Ramos (cell line): ENCODE results near the gene NCAM2.

Experiments used
- in situ Hi-C: fragments of 300-500 bp; cut with MboI; formaldehyde crosslinking; loops from one replicate; pipeline ENCODE4 v1.14.3; 2022; ENCODE audit warnings: low sequenced_read_pairs; ENCODE audit not compliant: unreplicated experiment

The NCAM2 gene

GRCh38 chr21:21019681-21020080 is 21.5 kb downstream of the NCAM2 start:
- in situ Hi-C loops, result loop anchor here (25.0 kb wide), 1 partner anchor 1768 kb away; no protein-coding TSS in a partner anchor

GRCh38 chr21:21025742-21026141 is 27.5 kb downstream of the NCAM2 start:
- in situ Hi-C loops, result no loop called here

GRCh38 chr21:21028275-21028820 is 30.1 kb downstream of the NCAM2 start:
- in situ Hi-C loops, result no loop called here

- in situ Hi-C loops, result no loop called here
These were observed 31.0 kb downstream of the NCAM2 start for GRCh38 chr21:21029164-21029563.

- in situ Hi-C loops, result no loop called here
These were observed 32.1 kb downstream of the NCAM2 start for GRCh38 chr21:21030311-21030710.

GRCh38 chr21:21034036-21034435 is 35.8 kb downstream of the NCAM2 start:
- in situ Hi-C loops, result no loop called here

GRCh38 chr21:21039624-21040170 is 41.5 kb downstream of the NCAM2 start:
- in situ Hi-C loops, result no loop called here

GRCh38 chr21:21045518-21045917 is 47.3 kb downstream of the NCAM2 start:
- in situ Hi-C loops, result no loop called here

GRCh38 chr21:21046063-21046462 is 47.9 kb downstream of the NCAM2 start:
- in situ Hi-C loops, result no loop called here

GRCh38 chr21:21051109-21052055 is 53.2 kb downstream of the NCAM2 start:
- in situ Hi-C loops, result no loop called here

GRCh38 chr21:21052672-21053071 is 54.5 kb downstream of the NCAM2 start:
- in situ Hi-C loops, result no loop called here

GRCh38 chr21:21057349-21058062 is 59.3 kb downstream of the NCAM2 start:
- in situ Hi-C loops, result no loop called here

- in situ Hi-C loops, result no loop called here
These were observed 65.6 kb downstream of the NCAM2 start for GRCh38 chr21:21063828-21064227.

- in situ Hi-C loops, result no loop called here
These were observed 66.1 kb downstream of the NCAM2 start for GRCh38 chr21:21064353-21064752.

GRCh38 chr21:21067375-21067774 is 69.2 kb downstream of the NCAM2 start:
- in situ Hi-C loops, result no loop called here

GRCh38 chr21:21074305-21074704 is 76.1 kb downstream of the NCAM2 start:
- in situ Hi-C loops, result no loop called here

- in situ Hi-C loops, result no loop called here
These were observed 77.8 kb downstream of the NCAM2 start for GRCh38 chr21:21076051-21076450.

GRCh38 chr21:21076491-21076890 is 78.3 kb downstream of the NCAM2 start:
- in situ Hi-C loops, result no loop called here

GRCh38 chr21:21079646-21080045 is 81.4 kb downstream of the NCAM2 start:
- in situ Hi-C loops, result no loop called here

GRCh38 chr21:21084179-21084578 is 86.0 kb downstream of the NCAM2 start:
- in situ Hi-C loops, result no loop called here

GRCh38 chr21:21085206-21085605 is 87.0 kb downstream of the NCAM2 start:
- in situ Hi-C loops, result no loop called here
